Measurements from ENCODE around the gene CHST8.

Gene CHST8

GRCh38 chr19:33618884-33619283 is 2.9 kb upstream of the CHST8 start:
- no peak for DNase-seq

GRCh38 chr19:33620611-33621010 is 1.1 kb upstream of the CHST8 start:
- no peak for DNase-seq

GRCh38 chr19:33621065-33621785 is 528 bp upstream of the CHST8 start:
- DNase-seq, result no peak

GRCh38 chr19:33622505-33622808 is 704 bp downstream of the CHST8 start:
- DNase-seq, result no peak

- no peak for DNase-seq
These were observed 1.2 kb downstream of the CHST8 start for GRCh38 chr19:33622809-33623511.

GRCh38 chr19:33624586-33624985 is 2.8 kb downstream of the CHST8 start:
- no peak for DNase-seq

GRCh38 chr19:33627526-33627925 is 5.8 kb downstream of the CHST8 start:
- no peak for DNase-seq

GRCh38 chr19:33627962-33628839 is 6.4 kb downstream of the CHST8 start:
- no peak for DNase-seq

- DNase-seq, result no peak
These were observed 7.4 kb downstream of the CHST8 start for GRCh38 chr19:33628921-33629825.

GRCh38 chr19:33629826-33630375 is 8.1 kb downstream of the CHST8 start:
- DNase-seq, result no peak

- DNase-seq, result no peak
These were observed 9.3 kb downstream of the CHST8 start for GRCh38 chr19:33630880-33631608.

- DNase-seq, result no peak
These were observed 9.8 kb downstream of the CHST8 start for GRCh38 chr19:33631609-33631973.

GRCh38 chr19:33634361-33635091 is 12.8 kb downstream of the CHST8 start:
- no peak for DNase-seq

- DNase-seq, result no peak
These were observed 16.6 kb downstream of the CHST8 start for GRCh38 chr19:33638167-33639034.

GRCh38 chr19:33639035-33639681 is 17.4 kb downstream of the CHST8 start:
- peak; percentile 36 for DNase-seq

- no peak for DNase-seq
These were observed 19.0 kb downstream of the CHST8 start for GRCh38 chr19:33640773-33641172.

GRCh38 chr19:33641261-33641660 is 19.5 kb downstream of the CHST8 start:
- no peak for DNase-seq

- DNase-seq, result no peak
These were observed 20.3 kb downstream of the CHST8 start for GRCh38 chr19:33641956-33642498.

- no peak for DNase-seq
These were observed 22.6 kb downstream of the CHST8 start for GRCh38 chr19:33644284-33644836.

Data from NCI-H146 (cell line).